Parathyroid adenoma (tissue), 2 donors: ENCODE results near the gene PURA.

ENCODE experiments used
- H2AFZ ChIP-seq: fragments of 300-600 bp; sonication (generic); one replicate; pipeline ENCODE4 v1.7.0; 2017; ENCODE audit warnings: antibody characterized with exemption, mild to moderate bottlenecking
- H3K27ac ChIP-seq: fragments of 300-600 bp; sonication (generic); one replicate; pipeline ENCODE4 v1.7.0; 2017
- H3K27me3 ChIP-seq: fragments of 300-600 bp; sonication (generic); one replicate; pipeline ENCODE4 v1.7.0; 2017; ENCODE audit warnings: low read length; ENCODE audit not compliant: control insufficient read depth, insufficient read depth
- H3K36me3 ChIP-seq: fragments of 300-600 bp; sonication (generic); one replicate; pipeline ENCODE4 v1.7.0; 2017; ENCODE audit warnings: low read length; ENCODE audit not compliant: control insufficient read depth, insufficient read depth
- H3K4me1 ChIP-seq: fragments of 300-600 bp; sonication (generic); one replicate; pipeline ENCODE4 v1.7.0; 2017; ENCODE audit warnings: control low read depth
- H3K4me2 ChIP-seq: fragments of 300-600 bp; sonication (generic); one replicate; pipeline ENCODE4 v1.7.0; 2017; ENCODE audit warnings: low read length
- H3K4me3 ChIP-seq: fragments of 300-600 bp; sonication (generic); one replicate; pipeline ENCODE4 v1.7.0; 2017; ENCODE audit warnings: low read depth, low read length
- H3K79me2 ChIP-seq: fragments of 300-600 bp; sonication (generic); one replicate; pipeline ENCODE4 v1.7.0; 2017; ENCODE audit warnings: control low read depth
- H3K9ac ChIP-seq: fragments of 300-600 bp; sonication (generic); one replicate; pipeline ENCODE4 v1.7.0; 2017; ENCODE audit warnings: mild to moderate bottlenecking
- H3K9me3 ChIP-seq: fragments of 300-600 bp; sonication (generic); one replicate; pipeline ENCODE4 v1.7.0; 2017; ENCODE audit warnings: low read length; ENCODE audit not compliant: control insufficient read depth
- TF ChIP-seq, protein P1 (sequence below): fragments of 300-600 bp; sonication (generic); IDR thresholded peaks from one replicate; pipeline ENCODE4 v1.7.0; 2017; ENCODE audit warnings: antibody characterized with exemption, mild to moderate bottlenecking
- donor health status: primary hyperparathyroidism.

The PURA gene

DNA sequence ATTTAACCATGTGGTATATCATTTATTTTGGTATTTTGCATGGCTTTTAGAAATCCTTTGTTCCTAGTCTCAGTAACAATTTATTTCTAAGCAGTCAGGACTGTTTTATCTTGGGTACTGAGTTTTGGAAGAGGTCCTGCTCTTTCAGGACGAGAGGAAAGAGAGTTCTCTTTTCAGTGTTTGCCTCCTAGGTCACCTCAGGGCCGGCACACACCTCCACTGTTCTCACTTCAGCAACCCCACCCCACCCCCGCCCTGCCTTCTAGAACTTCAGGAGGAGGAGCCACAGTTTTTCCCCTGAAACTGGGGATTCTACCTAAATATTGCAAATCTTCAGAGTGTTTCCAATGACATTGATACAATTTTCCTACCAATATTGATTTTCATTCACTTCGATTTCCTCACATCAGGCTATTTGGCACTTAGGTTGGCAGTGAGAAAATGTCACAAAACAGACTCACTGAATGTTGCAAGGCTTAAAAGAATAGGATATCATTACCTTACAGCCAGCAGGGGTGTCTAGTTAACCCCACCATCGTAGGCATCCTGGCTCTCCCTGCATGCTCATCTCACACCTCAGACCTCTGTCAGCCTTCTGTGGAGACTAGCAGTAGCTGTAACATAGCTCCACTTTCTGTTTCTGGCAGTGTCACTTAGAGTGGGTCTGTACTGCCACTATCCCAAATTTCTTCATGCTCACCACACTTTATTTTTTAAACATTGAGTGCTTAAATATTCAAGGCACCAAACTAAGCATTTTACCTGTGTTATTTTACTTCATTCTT is 17.2 kb downstream of the PURA start:
- H2AFZ ChIP-seq, result no peak overlapping the region
- no peaks in the 10 kb centered on the region for H3K36me3 ChIP-seq
- no peak overlapping the region for H3K27ac ChIP-seq
- no peaks in the 10 kb centered on the region for H3K9me3 ChIP-seq
- no peak overlapping the region for H3K4me3 ChIP-seq
- H3K79me2 ChIP-seq, result peaks cover 21% of the 10 kb centered on the region
- H3K9ac ChIP-seq, result no peak overlapping the region
- TF ChIP-seq, protein P1, sequence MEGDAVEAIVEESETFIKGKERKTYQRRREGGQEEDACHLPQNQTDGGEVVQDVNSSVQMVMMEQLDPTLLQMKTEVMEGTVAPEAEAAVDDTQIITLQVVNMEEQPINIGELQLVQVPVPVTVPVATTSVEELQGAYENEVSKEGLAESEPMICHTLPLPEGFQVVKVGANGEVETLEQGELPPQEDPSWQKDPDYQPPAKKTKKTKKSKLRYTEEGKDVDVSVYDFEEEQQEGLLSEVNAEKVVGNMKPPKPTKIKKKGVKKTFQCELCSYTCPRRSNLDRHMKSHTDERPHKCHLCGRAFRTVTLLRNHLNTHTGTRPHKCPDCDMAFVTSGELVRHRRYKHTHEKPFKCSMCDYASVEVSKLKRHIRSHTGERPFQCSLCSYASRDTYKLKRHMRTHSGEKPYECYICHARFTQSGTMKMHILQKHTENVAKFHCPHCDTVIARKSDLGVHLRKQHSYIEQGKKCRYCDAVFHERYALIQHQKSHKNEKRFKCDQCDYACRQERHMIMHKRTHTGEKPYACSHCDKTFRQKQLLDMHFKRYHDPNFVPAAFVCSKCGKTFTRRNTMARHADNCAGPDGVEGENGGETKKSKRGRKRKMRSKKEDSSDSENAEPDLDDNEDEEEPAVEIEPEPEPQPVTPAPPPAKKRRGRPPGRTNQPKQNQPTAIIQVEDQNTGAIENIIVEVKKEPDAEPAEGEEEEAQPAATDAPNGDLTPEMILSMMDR, result no peak
- no peaks in the 10 kb centered on the region for H3K4me1 ChIP-seq
- no peaks in the 10 kb centered on the region for H3K27me3 ChIP-seq
- H3K4me2 ChIP-seq, result no peak overlapping the region

DNA sequence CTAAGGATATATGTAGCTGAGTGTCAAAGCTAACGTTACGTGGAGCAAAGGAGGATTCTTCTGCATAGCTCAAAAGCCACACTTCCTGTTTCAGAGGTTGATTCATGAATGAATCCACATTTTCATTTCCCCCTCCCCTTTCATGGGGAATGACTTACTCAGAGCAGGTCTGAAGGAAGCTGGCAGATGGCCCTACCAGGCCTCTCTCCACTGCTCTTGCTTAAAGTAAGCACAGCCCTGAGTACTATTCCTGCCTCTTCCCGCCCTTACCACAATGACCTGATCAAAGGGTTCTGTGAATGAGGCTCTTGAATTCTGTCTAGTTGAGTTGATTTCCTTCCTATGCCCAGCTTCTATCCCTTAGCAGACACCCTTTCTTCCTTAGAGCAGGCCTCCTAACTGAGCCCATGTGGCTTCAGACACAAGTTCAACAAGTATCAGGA is 18.1 kb downstream of the PURA start:
- H3K27ac ChIP-seq, result no peak overlapping the region
- TF ChIP-seq, protein P1, result no peak
- no peaks in the 10 kb centered on the region for H3K9me3 ChIP-seq

DNA sequence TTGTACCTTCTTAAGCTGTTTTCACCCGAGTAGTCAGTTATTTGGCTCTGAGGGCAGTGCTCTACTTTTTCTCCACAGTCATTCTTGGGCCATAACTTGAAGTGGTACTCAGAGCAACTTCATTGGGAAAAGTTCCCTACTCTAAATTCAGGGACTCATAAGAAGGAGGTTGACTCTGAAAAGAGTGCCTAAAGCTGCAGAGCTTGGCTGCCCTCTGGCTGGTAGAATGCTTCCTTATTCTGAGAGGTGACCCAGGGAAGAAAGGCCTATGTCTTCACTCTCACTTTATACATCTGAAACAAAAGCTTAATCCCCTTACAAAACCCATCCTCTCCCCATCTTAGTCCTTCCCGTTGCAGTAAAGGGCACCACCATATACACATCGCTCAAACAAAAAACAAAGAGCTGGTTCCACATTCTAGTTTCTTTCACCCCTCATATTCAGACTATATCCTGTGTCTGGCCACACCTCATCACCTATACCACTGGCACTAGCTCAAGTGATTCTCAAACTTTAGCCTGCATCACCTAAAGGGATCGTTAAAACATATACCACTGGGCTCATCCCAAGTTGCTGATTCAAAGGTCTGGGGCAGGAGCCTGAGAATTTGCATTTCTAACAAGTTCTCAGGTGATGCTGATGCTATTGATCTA is 19.7 kb downstream of the PURA start:
- Histone ChIP-seq H3K4me3 (no peak overlapping the region), H3K27me3 (no peaks in the 10 kb centered on the region), H2AFZ (no peak overlapping the region), H3K36me3 (no peaks in the 10 kb centered on the region), H3K79me2 (peaks cover 27% of the 10 kb centered on the region), H3K4me2 (no peak overlapping the region), H3K27ac (no peak overlapping the region), H3K4me1 (peaks cover 8% of the 10 kb centered on the region), H3K9me3 (no peaks in the 10 kb centered on the region), H3K9ac (no peak overlapping the region)
- TF ChIP-seq, protein P1, result no peak

More for the DNA sequence above, 18.1 kb downstream of the PURA start:
- H3K36me3 ChIP-seq, result no peaks in the 10 kb centered on the region
- H3K4me1 ChIP-seq, result no peaks in the 10 kb centered on the region
- no peak overlapping the region for H2AFZ ChIP-seq
- H3K4me3 ChIP-seq, result no peak overlapping the region
- H3K27me3 ChIP-seq, result no peaks in the 10 kb centered on the region
- no peak overlapping the region for H3K9ac ChIP-seq
- H3K79me2 ChIP-seq, result peaks cover 22% of the 10 kb centered on the region
- no peak overlapping the region for H3K4me2 ChIP-seq

DNA sequence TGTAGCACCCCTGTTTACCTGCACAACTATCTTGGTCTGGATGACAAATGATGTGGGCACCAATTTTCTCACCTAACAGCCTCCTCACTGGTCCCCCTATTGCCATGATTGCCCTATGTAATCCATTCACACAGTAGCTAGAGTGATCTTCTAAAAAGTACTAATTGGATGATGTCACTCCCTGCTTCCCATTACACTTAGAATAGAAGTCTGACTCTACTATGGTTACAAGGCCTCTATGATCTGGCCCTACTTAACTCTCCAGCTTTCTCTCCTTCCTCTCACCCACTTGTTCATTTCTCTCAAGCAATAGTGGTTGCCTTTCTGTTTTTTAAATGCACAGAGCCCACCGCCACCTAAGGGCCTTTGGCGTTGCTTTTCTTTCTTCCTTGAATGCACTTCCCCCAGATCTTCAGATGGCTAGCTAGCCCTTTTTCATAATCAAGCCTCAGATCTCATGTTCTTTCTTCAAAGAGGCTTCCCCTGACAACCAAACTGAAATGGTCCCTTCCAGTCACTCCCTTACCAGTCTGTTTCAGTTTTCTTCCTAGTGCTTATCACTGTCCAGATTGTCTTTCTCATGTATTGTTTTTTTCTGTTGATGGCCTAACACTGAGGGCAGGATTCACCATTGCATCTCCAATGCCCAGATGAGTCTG is 20.5 kb downstream of the PURA start:
- Histone ChIP-seq H3K9ac (no peak overlapping the region), H3K79me2 (peaks cover 33% of the 10 kb centered on the region), H3K4me1 (peaks cover 8% of the 10 kb centered on the region), H3K36me3 (no peaks in the 10 kb centered on the region), H3K9me3 (no peaks in the 10 kb centered on the region), H3K4me3 (no peak overlapping the region), H3K27ac (no peak overlapping the region), H3K4me2 (no peak overlapping the region), H2AFZ (no peak overlapping the region), H3K27me3 (no peaks in the 10 kb centered on the region)
- TF ChIP-seq, protein P1, result no peak
